GM18517 (cell line): ENCODE results near the gene FHDC1.
"Not testable (repeated sequence)": the region's sequence is repeated elsewhere in the genome, so short reads cannot be mapped to it uniquely, and the experiment has no call there.

ENCODE experiments used
- ATAC-seq: cut with Tn5 transposase; IDR thresholded peaks from one replicate; pipeline ENCODE4 v1.9.1; 2021; ENCODE audit warnings: mild to moderate bottlenecking, moderate library complexity; ENCODE audit not compliant: unreplicated experiment

The FHDC1 gene, protein sequence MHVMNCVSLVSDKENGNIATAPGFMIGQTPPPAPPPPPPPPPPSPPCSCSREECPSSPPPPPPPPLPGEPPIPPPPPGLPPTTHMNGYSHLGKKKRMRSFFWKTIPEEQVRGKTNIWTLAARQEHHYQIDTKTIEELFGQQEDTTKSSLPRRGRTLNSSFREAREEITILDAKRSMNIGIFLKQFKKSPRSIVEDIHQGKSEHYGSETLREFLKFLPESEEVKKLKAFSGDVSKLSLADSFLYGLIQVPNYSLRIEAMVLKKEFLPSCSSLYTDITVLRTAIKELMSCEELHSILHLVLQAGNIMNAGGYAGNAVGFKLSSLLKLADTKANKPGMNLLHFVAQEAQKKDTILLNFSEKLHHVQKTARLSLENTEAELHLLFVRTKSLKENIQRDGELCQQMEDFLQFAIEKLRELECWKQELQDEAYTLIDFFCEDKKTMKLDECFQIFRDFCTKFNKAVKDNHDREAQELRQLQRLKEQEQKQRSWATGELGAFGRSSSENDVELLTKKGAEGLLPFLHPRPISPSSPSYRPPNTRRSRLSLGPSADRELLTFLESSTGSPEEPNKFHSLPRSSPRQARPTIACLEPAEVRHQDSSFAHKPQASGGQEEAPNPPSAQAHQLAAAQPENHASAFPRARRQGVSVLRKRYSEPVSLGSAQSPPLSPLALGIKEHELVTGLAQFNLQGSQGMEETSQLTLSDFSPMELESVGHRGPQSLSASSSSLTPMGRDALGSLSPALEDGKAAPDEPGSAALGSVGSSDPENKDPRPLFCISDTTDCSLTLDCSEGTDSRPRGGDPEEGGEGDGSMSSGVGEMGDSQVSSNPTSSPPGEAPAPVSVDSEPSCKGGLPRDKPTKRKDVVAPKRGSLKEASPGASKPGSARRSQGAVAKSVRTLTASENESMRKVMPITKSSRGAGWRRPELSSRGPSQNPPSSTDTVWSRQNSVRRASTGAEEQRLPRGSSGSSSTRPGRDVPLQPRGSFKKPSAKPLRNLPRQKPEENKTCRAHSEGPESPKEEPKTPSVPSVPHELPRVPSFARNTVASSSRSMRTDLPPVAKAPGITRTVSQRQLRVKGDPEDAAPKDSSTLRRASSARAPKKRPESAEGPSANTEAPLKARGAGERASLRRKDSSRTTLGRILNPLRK

GRCh38 chr4:152935631-152936445, at the start of gene FHDC1:
TSS of gene FHDC1 (plus strand) at chr4:152936323. CDS start at chr4:152943058, 6,735 bp downstream.
- no peak for ATAC-seq

DNA sequence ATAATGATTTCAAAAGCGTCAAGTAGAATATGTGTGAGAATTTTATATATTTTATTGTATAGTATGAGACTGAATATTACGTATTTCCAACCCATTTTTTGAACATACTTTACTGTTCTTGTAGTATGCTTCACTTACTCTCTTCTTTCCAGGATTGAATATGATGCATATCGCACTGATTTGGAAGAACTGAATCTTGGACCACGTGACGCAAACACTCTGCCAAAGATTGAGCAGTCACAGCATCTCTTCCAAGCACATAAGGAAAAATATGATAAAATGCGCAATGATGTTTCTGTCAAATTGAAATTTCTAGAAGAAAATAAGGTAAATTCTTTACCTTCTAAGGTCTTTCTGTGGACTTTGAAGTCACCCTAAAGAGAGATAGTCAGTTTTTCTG, 48.1 kb upstream of the FHDC1 start:
- no peak for ATAC-seq

DNA sequence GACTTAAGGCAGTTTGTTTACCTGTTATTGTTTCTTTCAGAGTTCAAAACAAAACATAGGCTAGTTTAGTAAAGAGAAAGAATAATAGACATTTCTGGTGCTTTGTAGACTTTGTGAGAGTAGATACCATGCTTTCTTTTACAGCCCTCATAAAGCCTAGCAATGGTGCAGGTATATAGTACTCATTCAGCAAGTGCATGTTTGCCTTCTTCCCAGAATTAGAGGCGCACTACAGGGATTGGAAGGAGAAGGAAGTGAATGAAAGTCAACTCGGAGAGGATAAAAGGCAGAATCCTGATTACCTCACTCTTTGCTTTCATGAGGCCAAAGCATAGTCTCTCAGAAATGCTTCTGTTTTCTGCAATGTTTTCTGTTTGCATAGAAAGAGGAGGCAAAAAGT, 43.1 kb upstream of the FHDC1 start:
- ATAC-seq, result no peak

DNA sequence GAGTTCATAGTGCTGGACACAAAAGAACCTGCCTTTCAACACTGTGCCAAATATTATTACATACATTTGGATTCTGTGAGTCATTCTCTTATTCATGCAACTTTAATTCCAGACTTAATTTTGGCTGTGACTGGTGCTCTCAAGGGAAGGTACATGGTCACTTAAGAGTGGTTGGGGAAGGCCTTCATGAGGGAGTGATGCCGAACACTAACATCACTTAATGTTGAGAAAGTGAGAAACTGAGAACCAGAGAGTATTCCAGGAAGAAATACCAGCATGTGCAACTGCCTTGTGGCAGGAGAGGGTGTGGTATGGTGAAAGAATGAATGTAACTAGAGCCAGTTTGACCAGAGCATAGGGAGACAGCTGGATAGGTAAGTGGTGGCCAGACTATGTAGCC, 41.5 kb upstream of the FHDC1 start:
- ATAC-seq, result no peak

DNA sequence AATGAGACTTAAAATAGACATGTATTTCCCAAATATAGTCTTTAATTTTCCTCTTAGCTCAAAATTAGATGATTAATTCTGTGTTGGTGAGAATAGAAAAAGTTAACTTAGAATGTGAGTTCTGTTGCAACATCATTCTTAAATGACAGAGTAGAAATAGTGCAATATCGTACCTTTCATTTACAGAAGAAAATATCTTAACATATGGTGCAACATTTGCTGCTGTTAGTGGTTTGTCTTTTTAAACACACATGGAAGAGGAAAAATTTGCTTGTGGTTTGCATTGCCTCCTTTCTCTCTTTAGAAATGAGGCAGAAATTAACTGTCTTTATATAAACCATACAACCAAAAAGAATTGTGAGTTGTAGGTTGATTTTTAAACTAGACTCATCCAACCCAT, 39.3 kb upstream of the FHDC1 start:
- no peak for ATAC-seq

DNA sequence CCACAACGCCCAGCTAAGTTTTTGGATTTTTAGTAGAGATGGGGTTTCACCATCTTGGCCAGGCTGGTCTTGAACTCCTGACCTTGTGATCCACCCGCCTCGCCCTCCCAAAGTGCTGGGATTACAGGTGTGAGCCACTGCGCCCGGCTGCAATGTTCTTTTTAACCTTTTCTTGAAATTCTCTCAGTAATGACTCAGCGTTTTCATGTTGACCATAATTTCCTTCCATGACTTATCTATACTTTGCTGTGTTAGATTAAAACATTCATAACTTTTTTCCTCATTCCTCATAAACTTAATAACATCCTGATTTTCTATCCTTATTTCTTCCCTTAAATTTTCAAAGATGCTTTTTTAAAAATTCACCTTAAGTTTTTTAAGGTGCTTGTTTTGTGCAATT, 38.0 kb upstream of the FHDC1 start:
- ATAC-seq, result not testable (repeated sequence)

DNA sequence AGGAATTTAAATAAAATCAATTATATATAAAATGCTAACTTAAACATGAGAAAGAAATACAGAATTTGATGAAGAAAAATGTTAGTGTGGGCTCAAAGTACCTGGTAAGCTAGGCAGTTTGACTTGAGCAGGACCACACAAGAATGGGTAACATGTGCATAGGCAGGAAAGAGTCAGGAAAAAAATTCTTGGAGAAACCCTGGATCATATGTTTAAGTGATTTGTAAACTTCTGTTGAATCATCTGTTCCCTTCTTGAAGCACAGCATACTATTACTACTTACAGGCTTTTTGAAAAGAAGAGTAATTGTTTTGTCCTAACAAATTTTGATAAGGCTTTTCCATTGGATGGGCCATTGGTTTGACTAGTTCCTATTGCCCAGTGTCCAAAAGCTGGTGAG, 37.5 kb upstream of the FHDC1 start:
- no peak for ATAC-seq

DNA sequence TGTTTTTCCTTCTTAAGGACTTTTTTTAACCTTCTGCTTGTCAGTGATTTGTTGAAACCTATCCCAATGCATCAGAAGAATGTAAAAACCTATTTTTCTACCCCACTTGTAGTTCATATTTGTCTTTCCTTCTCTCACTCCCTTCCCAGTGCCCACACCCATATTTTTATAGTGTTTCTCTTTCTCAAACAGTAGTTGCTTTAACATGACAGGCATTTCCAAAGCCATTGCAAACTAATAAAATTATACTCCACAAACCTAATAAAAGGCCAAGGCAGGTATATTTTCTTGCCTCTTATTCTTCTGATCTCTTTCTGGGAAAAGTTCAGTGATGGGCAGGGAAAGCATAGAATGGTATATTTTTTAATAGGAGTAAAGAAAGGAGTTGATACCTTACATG, 35.7 kb upstream of the FHDC1 start:
- ATAC-seq, result no peak

GRCh38 chr4:152901205-152901604, 34.9 kb upstream of the FHDC1 start:
- ATAC-seq, result no peak

GRCh38 chr4:152903658-152904057, 32.5 kb upstream of the FHDC1 start:
- ATAC-seq, result no peak

DNA sequence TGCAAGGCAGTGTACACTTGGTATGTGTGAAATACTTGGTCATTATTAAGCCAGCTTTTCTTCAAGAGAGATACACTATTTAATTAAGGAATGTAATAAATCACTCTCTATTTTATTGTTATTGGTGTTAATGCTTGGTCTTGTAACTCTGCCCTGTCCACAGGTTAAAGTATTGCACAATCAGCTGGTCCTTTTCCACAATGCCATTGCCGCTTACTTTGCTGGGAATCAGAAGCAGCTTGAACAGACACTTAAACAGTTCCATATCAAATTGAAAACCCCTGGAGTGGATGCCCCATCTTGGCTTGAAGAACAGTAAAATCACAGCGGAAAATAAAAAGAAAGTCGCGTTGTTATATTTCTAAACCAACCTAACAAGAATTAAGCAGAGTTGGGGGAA, 26.2 kb upstream of the FHDC1 start:
- no peak for ATAC-seq

DNA sequence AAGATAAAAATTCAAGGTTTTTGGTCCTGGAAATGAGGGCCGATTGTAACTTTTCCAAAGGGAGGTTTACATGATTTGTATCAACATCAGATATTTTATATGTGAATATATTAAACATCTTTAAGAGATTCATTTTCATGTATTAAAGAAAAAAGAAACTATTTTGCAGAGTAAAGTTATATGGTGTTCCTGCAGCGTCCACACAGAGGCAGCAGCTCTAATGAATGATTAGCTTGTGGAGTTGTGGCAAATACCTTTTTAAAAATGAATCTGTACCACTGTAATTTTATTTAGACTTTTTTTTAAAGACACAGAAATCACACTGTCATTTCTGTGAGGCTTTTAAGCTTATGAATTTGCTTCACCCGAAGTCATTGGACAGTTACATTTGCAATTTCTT, 25.6 kb upstream of the FHDC1 start:
- ATAC-seq, result no peak

GRCh38 chr4:152917543-152918395, 18.4 kb upstream of the FHDC1 start:
- ATAC-seq, result no peak

DNA sequence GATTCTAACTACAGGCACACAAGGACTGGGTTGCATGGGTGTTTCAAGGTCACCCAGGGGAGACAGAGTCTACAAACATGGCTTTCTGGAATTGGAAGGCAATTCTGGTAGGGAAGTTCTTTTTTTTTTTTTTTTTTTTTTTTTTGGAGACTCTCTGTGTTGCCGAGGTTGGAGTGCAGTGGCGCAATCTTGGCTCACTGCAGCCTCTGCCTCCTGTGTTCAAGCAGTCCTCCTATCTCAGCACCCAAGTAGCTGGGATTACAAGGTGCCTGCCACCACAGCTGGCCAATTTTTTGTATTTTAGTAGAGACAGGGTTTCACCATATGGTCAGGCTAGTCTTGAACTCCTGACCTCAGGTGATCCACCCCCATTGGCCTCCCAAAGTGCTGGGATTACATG, 16.3 kb upstream of the FHDC1 start:
- no peak for ATAC-seq

GRCh38 chr4:152920768-152921167, 15.4 kb upstream of the FHDC1 start:
- ATAC-seq, result no peak

GRCh38 chr4:152921284-152921683, 14.8 kb upstream of the FHDC1 start:
- no peak for ATAC-seq

DNA sequence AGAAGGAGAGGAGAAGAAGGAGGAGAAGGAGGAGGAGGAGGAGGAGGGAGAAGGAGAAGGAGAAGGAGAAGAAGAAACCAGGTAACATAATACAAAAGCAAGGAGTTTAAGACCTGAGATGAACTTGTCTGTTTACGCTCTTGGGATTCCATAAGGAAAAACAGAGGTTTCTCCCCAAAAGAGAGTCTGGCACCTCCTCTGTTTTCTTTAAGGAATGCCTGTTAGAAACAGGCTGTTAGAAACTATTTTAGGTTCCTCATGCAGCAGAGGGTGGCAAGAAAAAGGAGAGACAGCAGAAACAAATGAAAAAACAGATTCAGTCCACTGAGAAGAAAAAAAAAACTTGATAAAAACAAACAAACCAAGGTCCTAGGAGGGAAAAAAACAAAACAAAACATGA, 10.3 kb upstream of the FHDC1 start:
- no peak for ATAC-seq

- no peak for ATAC-seq
Measured at GRCh38 chr4:152926959-152927358, 9.2 kb upstream of the FHDC1 start.

DNA sequence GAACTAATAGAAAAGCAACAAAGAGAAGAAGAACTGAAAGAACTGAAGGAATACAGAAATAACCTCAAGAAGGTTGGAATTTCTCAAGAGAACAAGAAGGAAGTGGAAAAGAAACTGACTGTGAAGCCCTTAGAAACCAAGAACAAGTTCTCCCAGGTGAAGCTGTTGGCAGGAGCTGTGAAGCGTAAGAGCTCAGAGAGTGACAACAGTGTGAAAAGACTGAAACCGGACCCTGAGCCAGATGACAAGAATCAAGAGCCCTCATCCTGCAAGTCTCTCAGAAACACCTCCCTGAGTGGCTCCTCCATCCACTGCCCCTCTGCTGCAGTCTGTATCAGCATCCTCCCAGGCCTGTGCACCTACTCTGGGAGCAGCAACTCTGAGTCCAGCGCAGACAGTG, 8.4 kb upstream of the FHDC1 start:
- ATAC-seq, result no peak

GRCh38 chr4:152928286-152928685, 7.8 kb upstream of the FHDC1 start:
- ATAC-seq, result no peak
